ENCODE data around the gene PCA3.

DNA sequence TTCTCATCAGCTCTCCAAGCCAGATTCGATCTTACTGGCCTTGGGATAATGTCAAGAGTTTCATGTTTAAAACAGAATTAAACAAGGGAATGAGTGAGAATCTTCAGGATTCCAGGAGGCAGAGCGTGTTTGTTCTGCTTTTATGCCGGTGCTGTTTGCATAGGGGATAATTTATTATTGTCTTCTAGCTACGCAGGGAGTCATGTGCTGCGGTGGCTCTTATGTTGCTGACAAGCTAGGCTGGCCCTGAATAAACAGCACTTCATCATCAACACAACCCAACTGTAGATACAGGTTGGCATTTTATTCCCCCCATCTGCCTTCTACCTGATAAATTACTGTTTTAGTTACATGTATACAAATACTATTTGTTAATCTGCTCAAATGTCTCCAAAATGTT, 47.1 kb upstream of the PCA3 start:
- no peak for TF ChIP-seq POLR2AphosphoS5 (IDR thresholded peaks at IDR 0.05; ENCODE audit: borderline replicate concordance, low read depth, low read length)
- TF ChIP-seq EZH2 (IDR thresholded peaks at IDR 0.05) = no peak
- no peak for TF ChIP-seq FOXP2 (optimal IDR thresholded peaks at IDR 0.05; ENCODE audit: control extremely low read depth, extremely low read length, insufficient read depth)
